CD4-positive, alpha-beta T cell treated with Interleukin-4 for 4 hours (primary cell): ENCODE results near the gene LGI2.
"Not testable (repeated sequence)": the region's sequence is repeated elsewhere in the genome, so short reads cannot be mapped to it uniquely, and the experiment has no call there.

Experiments
- DNase-seq: peaks from one replicate; pipeline ENCODE4 v3.0.0-alpha.2; 2020

LGI2 gene

DNA sequence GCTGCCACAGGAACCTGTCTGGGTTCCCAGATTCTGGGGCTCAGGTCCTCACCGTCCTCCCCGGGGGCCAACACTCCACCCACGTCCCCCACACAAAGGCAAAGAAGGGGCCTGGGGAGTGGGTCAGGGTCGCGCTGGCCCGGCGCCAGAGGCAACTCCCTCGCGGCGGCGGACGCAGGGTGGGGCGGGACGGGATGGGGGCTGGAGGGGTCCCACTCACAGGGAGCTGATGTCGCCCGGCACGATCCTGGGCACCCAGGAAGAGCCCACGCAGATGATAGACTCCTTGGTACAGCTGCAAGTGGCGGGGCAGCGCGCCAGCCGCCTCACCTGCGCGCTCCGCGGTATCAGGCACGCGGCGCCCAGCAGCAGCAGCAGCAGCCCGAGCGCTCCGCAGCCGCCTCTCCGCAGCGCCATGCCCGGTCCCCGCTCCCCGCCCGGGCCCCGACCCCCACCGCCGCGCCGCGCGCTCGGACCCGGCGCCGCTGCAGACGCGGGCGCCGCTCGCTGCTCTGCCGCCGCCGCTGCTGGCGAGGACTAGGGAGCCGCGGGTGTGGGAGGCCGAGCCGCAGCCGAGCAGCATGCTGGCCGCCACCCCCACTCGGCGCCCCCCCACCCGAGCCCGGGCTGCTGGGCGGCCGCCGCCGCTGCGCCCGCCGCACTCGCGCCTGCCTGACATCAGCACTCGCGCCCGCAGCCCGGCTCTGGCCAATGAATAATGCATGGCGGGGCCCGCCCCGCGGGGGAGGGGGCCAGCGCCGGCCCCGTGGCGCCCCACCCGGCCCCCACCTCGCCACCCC, at the start of gene LGI2:
TSS of gene LGI2 (minus strand) at position 670 of the 800 bp plus-strand sequence. CDS start at position 417, 253 bp downstream.
- no peak for DNase-seq

- DNase-seq: no peak
Observed at GRCh38 chr4:25078523-25078922, 47.8 kb upstream of the LGI2 start.

- no peak for DNase-seq
Observed at GRCh38 chr4:25076625-25077398, 46.1 kb upstream of the LGI2 start.

- no peak for DNase-seq
Observed at GRCh38 chr4:25075851-25076250, 45.1 kb upstream of the LGI2 start.

- DNase-seq: no peak
Observed at GRCh38 chr4:25075129-25075528, 44.4 kb upstream of the LGI2 start.

DNA sequence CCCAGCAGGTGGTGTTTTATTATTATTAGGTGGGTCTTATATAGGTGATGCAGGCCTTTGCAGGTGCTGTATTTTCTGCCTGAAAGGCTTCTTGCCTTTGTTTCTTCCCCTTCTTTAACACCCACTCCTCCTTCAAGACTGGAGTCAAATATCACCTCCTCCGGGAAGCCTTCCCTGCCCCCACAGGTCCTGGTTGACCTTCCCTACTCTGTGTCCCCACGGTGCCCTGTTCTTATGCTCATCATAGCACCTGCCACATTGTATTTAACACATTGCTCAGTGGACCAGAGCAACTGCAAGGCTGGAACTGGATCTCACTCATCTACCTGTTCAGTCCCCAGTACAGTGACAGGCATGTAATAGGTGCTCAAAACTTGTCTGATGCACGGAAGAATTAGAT, 39.8 kb upstream of the LGI2 start:
- no peak for DNase-seq

DNA sequence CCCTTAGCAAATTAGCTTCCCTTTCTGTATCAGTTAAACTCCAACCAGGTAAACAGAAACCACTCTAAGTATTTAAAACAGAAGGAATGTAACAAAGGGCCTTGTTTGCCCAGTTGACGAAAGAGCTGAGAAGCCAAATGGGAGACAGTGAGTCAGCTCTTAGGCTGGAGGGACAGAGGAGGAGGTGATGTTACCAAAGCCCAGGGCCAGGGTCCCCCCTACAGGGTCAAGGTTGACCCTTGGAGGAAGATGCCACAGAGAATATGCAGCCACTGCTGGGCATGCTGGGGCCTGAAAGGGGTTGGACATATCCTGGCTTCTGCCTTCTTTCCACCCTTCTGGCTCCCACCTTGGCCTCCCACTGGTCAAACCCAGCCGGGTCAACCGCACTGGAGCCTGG, 38.3 kb upstream of the LGI2 start:
- no peak for DNase-seq

- no peak for DNase-seq
Observed at GRCh38 chr4:25068386-25068785, 37.6 kb upstream of the LGI2 start.

DNA sequence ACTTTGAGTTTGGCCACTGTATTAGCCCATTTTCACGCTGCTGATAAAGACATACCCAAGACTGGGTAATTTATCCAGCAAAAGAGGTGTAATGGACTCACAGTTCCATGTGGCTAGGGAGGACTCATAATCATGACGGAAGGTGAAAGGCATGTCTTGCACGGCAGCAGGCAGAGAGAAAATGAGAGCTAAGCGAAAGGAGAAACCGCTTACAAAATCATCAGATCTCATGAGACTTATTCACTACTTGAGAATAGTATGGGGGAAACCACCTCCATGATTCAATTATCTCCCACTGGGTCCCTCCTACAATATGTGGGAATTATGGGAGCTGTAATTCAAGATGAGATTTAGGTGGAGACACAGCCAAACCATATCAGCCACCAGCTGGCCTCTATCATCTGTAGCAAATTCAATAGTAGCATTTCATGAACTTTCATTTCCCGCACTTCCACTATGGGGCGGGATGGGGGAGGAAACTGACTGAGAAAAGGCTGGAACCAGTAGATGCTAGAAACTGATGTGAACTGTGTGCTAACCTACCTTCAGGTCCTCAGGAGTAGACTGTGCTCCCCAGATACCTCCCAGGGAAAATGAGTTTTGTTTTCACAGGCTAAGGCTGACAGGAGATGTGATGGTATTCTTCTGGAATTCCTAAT, 35.3 kb upstream of the LGI2 start:
- DNase-seq: no peak

- no peak for DNase-seq
Observed at GRCh38 chr4:25065431-25065858, 34.7 kb upstream of the LGI2 start.

GRCh38 chr4:25064447-25064846, 33.7 kb upstream of the LGI2 start:
- DNase-seq: not testable (repeated sequence)

GRCh38 chr4:25063116-25063515, 32.4 kb upstream of the LGI2 start:
- DNase-seq: no peak

DNA sequence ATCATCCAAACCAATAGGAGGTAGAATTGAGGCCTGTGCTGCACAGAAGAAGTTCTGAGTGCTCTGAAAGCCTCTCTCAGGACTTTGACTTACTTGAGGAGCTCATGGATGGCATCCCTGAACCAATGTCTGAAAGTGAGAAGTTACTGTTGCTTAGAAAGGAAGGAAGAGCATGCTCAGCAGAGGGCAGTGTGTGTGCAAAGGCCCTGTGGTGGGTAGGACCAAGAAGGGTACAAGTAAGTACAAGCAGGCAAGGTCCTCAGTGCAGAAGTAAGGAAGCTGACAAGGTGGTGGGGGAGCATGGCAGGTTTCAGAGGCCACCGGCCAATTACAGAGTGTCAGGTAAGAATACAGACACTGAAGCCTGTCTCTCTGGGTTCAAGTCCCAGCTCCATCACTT, 31.4 kb upstream of the LGI2 start:
- DNase-seq: no peak

- DNase-seq: no peak
Observed at GRCh38 chr4:25061602-25062001, 30.9 kb upstream of the LGI2 start.

GRCh38 chr4:25060963-25061340, 30.2 kb upstream of the LGI2 start:
- DNase-seq: no peak

DNA sequence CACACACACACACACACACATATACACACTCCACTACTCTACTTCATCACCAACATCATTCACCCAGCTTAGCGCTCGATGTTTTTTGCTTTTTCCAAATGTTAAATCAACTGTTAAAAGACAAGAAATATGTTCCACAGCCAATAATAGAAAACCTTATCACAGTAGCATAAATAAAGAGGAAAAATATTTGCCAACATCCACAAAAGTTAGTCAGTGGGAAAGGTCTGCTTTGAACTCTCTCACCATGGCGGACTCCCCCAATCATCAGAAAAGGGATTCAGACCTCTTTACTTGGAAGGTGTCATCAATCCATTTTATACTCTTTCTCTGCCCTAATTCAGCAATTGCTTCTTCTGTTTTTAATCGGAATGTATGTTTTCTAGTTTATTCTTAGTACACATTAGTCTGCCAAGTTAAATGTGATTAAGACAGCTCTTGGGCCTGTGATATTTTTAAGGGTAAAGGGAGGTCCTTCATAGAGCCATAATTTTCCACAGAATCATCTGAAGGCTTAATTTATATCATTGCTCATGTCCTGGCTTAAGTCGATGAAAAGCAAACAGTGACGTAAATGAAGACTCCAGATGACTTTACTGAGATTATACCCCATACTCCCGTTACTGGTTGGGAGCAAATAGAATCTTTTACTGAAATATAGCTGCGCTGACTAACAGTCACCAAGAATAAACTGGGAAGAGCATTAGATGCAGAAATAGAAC, 29.7 kb upstream of the LGI2 start:
- no peak for DNase-seq

GRCh38 chr4:25059791-25060190, 29.0 kb upstream of the LGI2 start:
- no peak for DNase-seq

DNA sequence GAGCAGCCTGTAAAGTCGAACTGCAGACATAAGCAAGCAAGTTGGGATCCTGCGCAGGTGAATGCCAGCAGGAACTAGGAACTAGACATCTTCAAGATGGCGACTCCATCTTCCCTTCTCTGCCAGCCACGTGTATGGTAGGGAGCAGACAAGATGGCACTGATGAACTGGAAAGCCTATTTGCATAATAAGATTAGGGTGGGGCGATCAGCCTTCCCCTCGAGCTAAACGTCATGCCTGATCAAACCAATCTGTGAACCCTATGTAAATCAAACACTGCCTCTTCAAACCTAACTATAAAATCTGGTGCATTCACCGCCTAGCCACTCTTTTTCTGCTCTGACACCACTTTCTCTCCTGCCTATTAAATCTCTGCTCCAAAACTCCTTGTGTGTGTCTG, 28.1 kb upstream of the LGI2 start:
- DNase-seq: no peak

GRCh38 chr4:25057299-25057698, 26.6 kb upstream of the LGI2 start:
- DNase-seq: no peak

- DNase-seq: not testable (repeated sequence)
Observed at GRCh38 chr4:25052037-25052436, 21.3 kb upstream of the LGI2 start.

GRCh38 chr4:25051534-25051933, 20.8 kb upstream of the LGI2 start:
- no peak for DNase-seq

- no peak for DNase-seq
Observed at GRCh38 chr4:25050370-25051078, 19.8 kb upstream of the LGI2 start.
